Thyroid gland (tissue), 4 donors: ENCODE data around the gene STPG3. TPM values are rescaled to one million over a fixed set of nuclear protein-coding genes. Genes with fewer than 3 reads are reported as not detected.
A peak's percentile ranks its signal among the peaks of the same experiment; 100 is the strongest.

Source experiments
- DNase-seq, 2 donors: peaks; one replicate each; pipeline ENCODE4 v3.0.0-alpha.2; 2019
- H3K27ac ChIP-seq, 3 donors: fragments of 200-600 bp; sonication (generic); 1 replicate in 2 of 3; 2 replicates in 1 of 3; pipeline ENCODE4 v1.5.1; 2016 to 2019; ENCODE audit warnings: mild to moderate bottlenecking in 1 of 3, moderate library complexity in 1 of 3
- H3K27me3 ChIP-seq: fragments of 200-600 bp; sonication (generic); one replicate; pipeline ENCODE4 v1.5.1; 2019
- H3K36me3 ChIP-seq, 2 donors: fragments of 200-600 bp; sonication (generic); one replicate each; pipeline ENCODE4 v1.5.1; 2016 to 2019
- H3K4me1 ChIP-seq, 2 donors: fragments of 200-600 bp; sonication (generic); one replicate each; pipeline ENCODE4 v1.5.1; 2017 to 2019
- H3K4me3 ChIP-seq, 3 donors: fragments of 200-600 bp; sonication (generic); replicated peaks in 1 of 3; 1 replicate in 2 of 3; 2 replicates in 1 of 3; pipeline ENCODE4 v1.5.1; 2016; ENCODE audit warnings: mild to moderate bottlenecking in 1 of 3
- H3K9me3 ChIP-seq: fragments of 200-600 bp; sonication (generic); one replicate; pipeline ENCODE4 v1.5.1; 2017
- CTCF ChIP-seq, 6 experiments: fragments of 200-600 bp in 3 of 6; fragments of 450-650 bp in 3 of 6; sonication (generic) in 3 of 6; IDR thresholded peaks; one replicate each; pipeline ENCODE4 v1.5.1; 2016 to 2019; ENCODE audit warnings: antibody characterized with exemption in 6 of 6, mild to moderate bottlenecking in 2 of 6, inconsistent platforms in 1 of 6, moderate library complexity in 1 of 6
- POLR2A ChIP-seq, 2 donors: fragments of 450-650 bp; IDR thresholded peaks; one replicate each; pipeline ENCODE4 v1.6.1; 2017; ENCODE audit warnings: antibody characterized with exemption in 2 of 2, mild to moderate bottlenecking in 2 of 2, moderate library complexity in 1 of 2
- WGBS, 2 donors: methylation state at CpG; one replicate each; pipeline ENCODE4 v1.1.5; 2017; 5-methylcytosine and 5-hydroxymethylcytosine counted together
- intact Hi-C: fragments of 100-400 bp; cut with DNase I; formaldehyde crosslinking; loops from one replicate; pipeline ENCODE4 v1.15.1; 2023
- total RNA-seq, 4 donors: library from RNA; depleted of rRNA; stranded (reverse); fragments of >200 nt; gene quantifications; one replicate each; pipeline ENCODE4 v1.2.3, GENCODE V29; 2016

The STPG3 gene
- total RNA-seq, 4 donors from 2014 or later = not detected

- Histone ChIP-seq H3K36me3 (no peaks in the 10 kb centered on the region), H3K27ac (no peak overlapping the region), H3K9me3 (no peaks in the 10 kb centered on the region), H3K27me3 (no peaks in the 10 kb centered on the region), H3K4me1 (peaks cover 0 to 2% of the 10 kb centered on the region in 2 donors), H3K4me3 (no peak overlapping the region)
- no peak for TF ChIP-seq CTCF (IDR thresholded peaks at IDR 0.05)
- no peak for TF ChIP-seq POLR2A (IDR thresholded peaks at IDR 0.05)
- WGBS, 2 donors = 90 to 95% methylated on average over 6 to 11 of the region's 22 CpGs
- intact Hi-C loops = no loop called here
- no peak for DNase-seq
Observed at GRCh38 chr9:137215196-137215986, 35.7 kb upstream of the STPG3 start.

GRCh38 chr9:137216188-137216965 is 34.7 kb upstream of the STPG3 start:
- WGBS, 2 donors = 92 to 94% methylated on average over 12 to 23 of the region's 30 CpGs
- Histone ChIP-seq H3K4me3 (no peak overlapping the region), H3K36me3 (no peaks in the 10 kb centered on the region), H3K4me1 (peaks cover 0 to 4% of the 10 kb centered on the region in 2 donors), H3K27me3 (no peaks in the 10 kb centered on the region), H3K9me3 (no peaks in the 10 kb centered on the region), H3K27ac (no peak overlapping the region)
- DNase-seq = no peak
- TF ChIP-seq POLR2A (IDR thresholded peaks at IDR 0.05) (no peak), CTCF (IDR thresholded peaks at IDR 0.05) (no peak)
- intact Hi-C loops = no loop called here

- no peak overlapping the region for H3K27ac ChIP-seq
- H3K4me3 ChIP-seq = peak overlapping the region in 1 of 3 donors; percentile 9
- peaks cover 2 to 10% of the 10 kb centered on the region in 2 donors for H3K4me1 ChIP-seq
- TF ChIP-seq CTCF (IDR thresholded peaks at IDR 0.05) (no peak), POLR2A (IDR thresholded peaks at IDR 0.05) (peak in 1 of 2 donors; percentile 23)
- DNase-seq = peak; percentile 76 to 81
- 52 to 84% methylated on average over 14 to 25 of the region's 36 CpGs for WGBS, 2 donors
- no peaks in the 10 kb centered on the region for H3K9me3 ChIP-seq
- H3K27me3 ChIP-seq = no peaks in the 10 kb centered on the region
- H3K36me3 ChIP-seq = no peaks in the 10 kb centered on the region
- intact Hi-C loops = no loop called here
Observed at GRCh38 chr9:137217276-137218211, 33.5 kb upstream of the STPG3 start.

GRCh38 chr9:137218212-137218753 is 32.8 kb upstream of the STPG3 start:
- H3K27ac ChIP-seq = no peak overlapping the region
- WGBS, 2 donors = 90 to 92% methylated on average over 5 to 11 of the region's 30 CpGs
- DNase-seq = no peak
- H3K4me1 ChIP-seq = peaks cover 8 to 16% of the 10 kb centered on the region in 2 donors
- no peaks in the 10 kb centered on the region for H3K36me3 ChIP-seq
- H3K27me3 ChIP-seq = no peaks in the 10 kb centered on the region
- intact Hi-C loops = no loop called here
- no peaks in the 10 kb centered on the region for H3K9me3 ChIP-seq
- no peak for TF ChIP-seq CTCF (IDR thresholded peaks at IDR 0.05)
- no peak for TF ChIP-seq POLR2A (IDR thresholded peaks at IDR 0.05)
- H3K4me3 ChIP-seq = no peak overlapping the region
